ENCODE measurements around the gene RINT1.
"Not testable (repeated sequence)": the region's sequence is repeated elsewhere in the genome, so short reads cannot be mapped to it uniquely, and the experiment has no call there.

Gene RINT1

GRCh38 chr7:105532709-105533460, 884 bp downstream of the RINT1 start:
- no peak for DNase-seq

GRCh38 chr7:105538339-105538738, 6.3 kb downstream of the RINT1 start:
- no peak for DNase-seq

GRCh38 chr7:105559926-105560325, 27.9 kb downstream of the RINT1 start:
- DNase-seq = no peak

- DNase-seq = no peak
These were observed 33.2 kb downstream of the RINT1 start for GRCh38 chr7:105565190-105565589.

- DNase-seq = no peak
These were observed 35.0 kb downstream of the RINT1 start for GRCh38 chr7:105567024-105567423.

GRCh38 chr7:105567821-105568220, 35.8 kb downstream of the RINT1 start:
- DNase-seq = no peak

GRCh38 chr7:105571891-105572290, 39.9 kb downstream of the RINT1 start:
- DNase-seq = no peak

GRCh38 chr7:105577251-105577650, 45.2 kb downstream of the RINT1 start:
- DNase-seq = no peak

- peak; percentile 10 for DNase-seq
These were observed 46.5 kb downstream of the RINT1 start for GRCh38 chr7:105578496-105578895.

GRCh38 chr7:105580022-105580740, 48.2 kb downstream of the RINT1 start:
- peak; percentile 57 for DNase-seq

- DNase-seq = peak; percentile 59
These were observed 49.2 kb downstream of the RINT1 start, which contains the start of gene EFCAB10 for GRCh38 chr7:105581066-105581811. TSS of gene EFCAB10 (minus strand) at chr7:105581493. CDS start at chr7:105581463, 30 bp downstream.

- DNase-seq = no peak
These were observed 51.1 kb downstream of the RINT1 start for GRCh38 chr7:105583061-105583460.

- DNase-seq = no peak
These were observed 52.2 kb downstream of the RINT1 start for GRCh38 chr7:105584165-105584564.

- DNase-seq = no peak
These were observed 54.0 kb downstream of the RINT1 start for GRCh38 chr7:105585850-105586500.

- DNase-seq = peak; percentile 64
These were observed 56.1 kb downstream of the RINT1 start for GRCh38 chr7:105587909-105588635.

- DNase-seq = peak; percentile 89
These were observed 57.5 kb downstream of the RINT1 start for GRCh38 chr7:105589356-105590077.

GRCh38 chr7:105590793-105591192, 58.8 kb downstream of the RINT1 start:
- DNase-seq = no peak

GRCh38 chr7:105591522-105591921, 59.5 kb downstream of the RINT1 start:
- no peak for DNase-seq

GRCh38 chr7:105594034-105594433, 62.0 kb downstream of the RINT1 start:
- no peak for DNase-seq

- no peak for DNase-seq
These were observed 64.9 kb downstream of the RINT1 start for GRCh38 chr7:105596866-105597265.

- not testable (repeated sequence) for DNase-seq
These were observed 67.1 kb downstream of the RINT1 start for GRCh38 chr7:105599080-105599479.
